Type B pancreatic cell (in vitro differentiated cells): ENCODE measurements around the gene IFNL4. TPM values are rescaled to one million over a fixed set of nuclear protein-coding genes. Genes with fewer than 3 reads are reported as not detected.

Source experiments
- DNase-seq: peaks from one replicate; pipeline ENCODE4 v3.0.0; 2021; ENCODE audit warnings: mixed read lengths; ENCODE audit not compliant: unreplicated experiment; ENCODE audit errors: extremely low spot score
- H3K27ac Mint-ChIP-seq: 2 replicates; pipeline ENCODE4 v1.8.0; 2021; ENCODE audit warnings: mild to moderate bottlenecking, mixed read lengths
- H3K27me3 Mint-ChIP-seq: 2 replicates; pipeline ENCODE4 v1.8.0; 2021; ENCODE audit warnings: mixed read lengths
- H3K36me3 Mint-ChIP-seq: 2 replicates; pipeline ENCODE4 v1.8.0; 2021; ENCODE audit warnings: mixed read lengths
- H3K4me1 Mint-ChIP-seq: one replicate; pipeline ENCODE4 v1.8.0; 2021; ENCODE audit warnings: mixed read lengths; ENCODE audit not compliant: unreplicated experiment
- H3K4me3 Mint-ChIP-seq: 2 replicates; pipeline ENCODE4 v1.8.0; 2021; ENCODE audit warnings: mild to moderate bottlenecking, mixed read lengths
- H3K9me3 Mint-ChIP-seq: 2 replicates; pipeline ENCODE4 v1.8.0; 2021; ENCODE audit warnings: mixed read lengths
- total RNA-seq: library from RNA; stranded (reverse); gene quantifications from 2 replicates; pipeline ENCODE4 v1.2.1, GENCODE V29; 2021; ENCODE audit warnings: low replicate concordance
- TF ChIP-seq, protein P1 (sequence below): fragments of 200-600 bp; sonication (generic); conservative IDR thresholded peaks from 2 replicates; pipeline ENCODE4 v1.5.0; 2021; ENCODE audit warnings: antibody characterized with exemption, mild to moderate bottlenecking

IFNL4 gene
- total RNA-seq, 1 donor from 2014 or later = not detected

DNA sequence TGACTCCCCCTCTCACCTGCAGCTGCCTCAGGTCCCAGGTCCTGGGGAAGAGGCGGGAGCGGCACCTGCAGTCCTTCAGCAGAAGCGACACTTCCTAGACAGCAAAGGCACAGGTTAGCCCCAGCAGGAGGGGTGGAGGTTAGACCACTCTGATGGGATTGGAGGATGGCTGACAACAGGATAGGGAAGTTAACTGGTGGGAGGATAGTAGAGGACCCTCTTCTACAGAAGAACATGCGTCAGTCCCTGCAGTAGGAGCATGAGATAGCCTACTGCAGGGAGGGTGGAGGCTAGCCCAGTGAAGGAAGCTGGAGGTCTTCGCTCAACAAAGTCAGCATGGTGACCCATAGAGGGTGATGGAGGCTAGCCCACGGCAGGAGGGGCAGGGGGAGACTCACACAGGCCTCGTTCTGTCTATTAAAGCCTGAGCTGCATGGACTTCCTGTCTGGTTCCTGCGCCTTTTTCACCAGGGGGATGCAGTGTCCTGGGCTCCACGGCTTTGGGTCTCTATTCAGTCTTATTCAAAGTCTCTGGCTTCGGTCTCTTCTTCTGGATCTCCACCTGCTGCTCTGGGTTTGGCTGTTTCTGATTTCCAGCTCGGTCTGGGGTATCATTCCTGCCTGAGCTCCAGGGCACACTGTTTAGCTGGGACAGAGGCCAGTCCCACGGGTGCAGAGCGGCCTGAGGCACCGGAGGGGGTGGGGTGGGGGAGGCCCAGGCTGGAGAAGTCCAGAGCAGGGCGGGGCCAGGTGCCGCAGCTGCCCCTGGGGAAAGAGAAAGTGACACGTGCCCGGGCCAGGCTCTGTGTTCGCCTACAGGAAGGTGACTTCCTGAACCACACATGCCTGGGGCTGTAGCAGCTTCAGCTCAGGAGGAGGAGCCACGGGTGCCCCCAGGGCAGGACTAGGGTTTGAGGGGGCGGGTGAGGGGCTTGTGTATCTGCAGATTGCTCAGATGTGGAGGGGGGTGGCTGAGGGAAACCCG is 11.2 kb downstream of the IFNL4 start:
- no peak for DNase-seq
- Mint-ChIP-seq H3K27ac (no peak overlapping the region), H3K36me3 (no peaks in the 10 kb centered on the region), H3K4me3 (no peak overlapping the region), H3K4me1 (peaks cover 8% of the 10 kb centered on the region), H3K27me3 (peaks cover 32% of the 10 kb centered on the region), H3K9me3 (no peaks in the 10 kb centered on the region)
- TF ChIP-seq, protein P1, sequence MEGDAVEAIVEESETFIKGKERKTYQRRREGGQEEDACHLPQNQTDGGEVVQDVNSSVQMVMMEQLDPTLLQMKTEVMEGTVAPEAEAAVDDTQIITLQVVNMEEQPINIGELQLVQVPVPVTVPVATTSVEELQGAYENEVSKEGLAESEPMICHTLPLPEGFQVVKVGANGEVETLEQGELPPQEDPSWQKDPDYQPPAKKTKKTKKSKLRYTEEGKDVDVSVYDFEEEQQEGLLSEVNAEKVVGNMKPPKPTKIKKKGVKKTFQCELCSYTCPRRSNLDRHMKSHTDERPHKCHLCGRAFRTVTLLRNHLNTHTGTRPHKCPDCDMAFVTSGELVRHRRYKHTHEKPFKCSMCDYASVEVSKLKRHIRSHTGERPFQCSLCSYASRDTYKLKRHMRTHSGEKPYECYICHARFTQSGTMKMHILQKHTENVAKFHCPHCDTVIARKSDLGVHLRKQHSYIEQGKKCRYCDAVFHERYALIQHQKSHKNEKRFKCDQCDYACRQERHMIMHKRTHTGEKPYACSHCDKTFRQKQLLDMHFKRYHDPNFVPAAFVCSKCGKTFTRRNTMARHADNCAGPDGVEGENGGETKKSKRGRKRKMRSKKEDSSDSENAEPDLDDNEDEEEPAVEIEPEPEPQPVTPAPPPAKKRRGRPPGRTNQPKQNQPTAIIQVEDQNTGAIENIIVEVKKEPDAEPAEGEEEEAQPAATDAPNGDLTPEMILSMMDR = no peak

DNA sequence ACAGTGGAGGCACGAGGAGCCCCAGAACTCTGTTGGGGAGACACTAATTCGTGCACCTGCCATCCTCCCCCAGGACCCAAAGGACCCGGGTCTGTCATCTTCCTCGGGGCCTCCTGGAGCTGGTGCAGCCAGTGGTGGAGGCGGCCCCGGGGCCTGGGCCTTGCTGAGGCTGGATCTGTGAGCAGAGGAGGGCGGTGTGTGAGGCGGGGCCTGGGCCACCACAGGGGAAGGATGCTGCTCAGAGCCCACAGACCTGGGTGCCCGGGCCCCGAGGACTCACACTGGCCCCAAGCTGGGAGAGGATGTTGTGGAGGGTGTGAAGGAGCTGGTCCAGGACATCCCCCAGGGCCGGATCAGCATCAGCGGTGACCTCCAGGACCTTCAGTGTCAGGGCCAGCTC is 12.1 kb downstream of the IFNL4 start:
- TF ChIP-seq, protein P1 = no peak
- H3K4me1 Mint-ChIP-seq = peaks cover 8% of the 10 kb centered on the region
- H3K9me3 Mint-ChIP-seq = no peaks in the 10 kb centered on the region
- peaks cover 34% of the 10 kb centered on the region for H3K27me3 Mint-ChIP-seq
- no peaks in the 10 kb centered on the region for H3K36me3 Mint-ChIP-seq
- no peak overlapping the region for H3K27ac Mint-ChIP-seq
- H3K4me3 Mint-ChIP-seq = no peak overlapping the region
- DNase-seq = no peak

DNA sequence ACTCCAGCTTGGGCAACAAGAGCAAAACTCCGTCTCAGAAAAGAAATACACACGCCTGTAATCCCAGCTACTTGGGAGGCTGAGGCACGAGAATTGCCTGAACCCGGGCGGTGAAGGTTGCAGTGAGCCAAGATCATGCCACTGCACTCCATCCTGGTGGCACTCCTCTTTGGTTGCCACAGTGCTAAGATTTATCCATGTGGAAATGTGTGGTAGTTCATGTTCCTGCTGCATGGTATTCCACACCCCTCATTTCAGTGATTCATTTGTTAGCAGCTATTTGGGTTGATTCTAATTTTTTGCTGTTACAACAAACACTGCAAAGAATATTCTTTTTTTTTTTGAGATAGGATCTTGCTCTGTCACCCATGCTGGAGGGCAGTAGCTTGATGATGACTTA is 15.9 kb downstream of the IFNL4 start:
- Mint-ChIP-seq H3K27me3 (peaks cover 32% of the 10 kb centered on the region), H3K27ac (no peak overlapping the region), H3K9me3 (no peaks in the 10 kb centered on the region), H3K4me3 (no peak overlapping the region), H3K4me1 (peaks cover 2% of the 10 kb centered on the region), H3K36me3 (no peaks in the 10 kb centered on the region)
- TF ChIP-seq, protein P1 = no peak
- no peak for DNase-seq

DNA sequence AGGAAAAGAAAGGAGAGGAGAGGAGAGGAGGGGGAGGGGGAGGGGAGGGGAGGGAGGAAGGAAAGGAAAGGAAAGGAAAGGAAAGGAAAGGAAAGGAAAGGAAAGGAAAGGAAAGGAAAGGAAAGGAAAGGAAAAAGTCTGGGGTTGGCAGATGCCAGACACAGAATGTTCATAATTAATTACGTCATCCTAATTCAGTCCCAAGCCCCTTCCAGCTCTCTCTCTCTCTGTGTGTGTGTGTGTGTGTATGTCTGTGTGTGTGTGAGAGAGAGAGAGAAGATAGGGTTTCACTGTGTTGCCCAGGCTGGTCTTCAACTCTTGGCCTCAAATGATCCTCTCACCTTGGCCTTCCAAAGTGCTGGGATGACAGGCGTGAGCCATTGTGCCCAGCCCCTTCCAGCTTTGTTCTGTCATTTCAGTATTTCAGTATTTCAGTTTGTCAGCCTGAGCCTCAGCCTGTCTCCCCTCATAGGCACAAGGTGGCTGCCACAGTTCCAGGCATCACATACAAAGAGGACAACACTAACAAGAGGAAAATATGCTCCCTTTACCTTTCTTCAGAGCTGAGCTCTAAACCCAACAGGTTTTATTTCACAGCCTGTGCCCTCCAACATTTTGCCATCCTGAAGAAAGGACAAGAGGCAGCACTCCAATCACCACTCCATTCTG is 18.4 kb downstream of the IFNL4 start:
- no peaks in the 10 kb centered on the region for H3K36me3 Mint-ChIP-seq
- no peak overlapping the region for H3K27ac Mint-ChIP-seq
- no peak for DNase-seq
- H3K4me3 Mint-ChIP-seq = no peak overlapping the region
- TF ChIP-seq, protein P1 = no peak
- H3K9me3 Mint-ChIP-seq = no peaks in the 10 kb centered on the region
- H3K4me1 Mint-ChIP-seq = no peaks in the 10 kb centered on the region
- H3K27me3 Mint-ChIP-seq = peaks cover 43% of the 10 kb centered on the region

DNA sequence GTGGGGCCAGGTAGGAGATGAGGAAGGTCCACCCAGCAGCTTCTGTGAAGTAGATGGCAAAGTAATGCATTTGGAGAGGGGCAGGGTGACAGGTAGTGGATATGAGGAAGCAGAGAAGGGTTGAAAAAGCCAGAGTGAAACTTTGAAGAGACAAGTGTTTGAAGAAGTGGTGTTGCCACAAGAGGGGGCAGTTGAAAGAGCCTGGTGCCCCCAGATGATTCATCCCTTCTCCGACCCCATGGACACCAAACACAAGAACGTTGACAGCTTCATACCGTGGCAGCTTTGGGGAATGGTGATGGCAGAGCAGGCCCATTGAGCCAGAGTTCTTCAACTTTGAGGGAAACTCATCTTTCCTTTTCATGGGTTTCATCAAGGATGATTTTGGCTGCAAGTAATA is 23.7 kb downstream of the IFNL4 start:
- H3K4me1 Mint-ChIP-seq = no peaks in the 10 kb centered on the region
- no peaks in the 10 kb centered on the region for H3K36me3 Mint-ChIP-seq
- TF ChIP-seq, protein P1 = no peak
- H3K27me3 Mint-ChIP-seq = peaks cover 56% of the 10 kb centered on the region
- no peaks in the 10 kb centered on the region for H3K9me3 Mint-ChIP-seq
- no peak for DNase-seq
- no peak overlapping the region for H3K27ac Mint-ChIP-seq
- no peak overlapping the region for H3K4me3 Mint-ChIP-seq
